Measurements from ENCODE around the gene CHP1. TPM values are rescaled to one million over a fixed set of nuclear protein-coding genes. Genes with fewer than 3 reads are reported as not detected.

CHP1 gene
- total and polyA plus RNA-seq, 2 donors (not counting 1 experiment from before 2014, with no cell fraction given) = 14.2 to 39.9 TPM

DNA sequence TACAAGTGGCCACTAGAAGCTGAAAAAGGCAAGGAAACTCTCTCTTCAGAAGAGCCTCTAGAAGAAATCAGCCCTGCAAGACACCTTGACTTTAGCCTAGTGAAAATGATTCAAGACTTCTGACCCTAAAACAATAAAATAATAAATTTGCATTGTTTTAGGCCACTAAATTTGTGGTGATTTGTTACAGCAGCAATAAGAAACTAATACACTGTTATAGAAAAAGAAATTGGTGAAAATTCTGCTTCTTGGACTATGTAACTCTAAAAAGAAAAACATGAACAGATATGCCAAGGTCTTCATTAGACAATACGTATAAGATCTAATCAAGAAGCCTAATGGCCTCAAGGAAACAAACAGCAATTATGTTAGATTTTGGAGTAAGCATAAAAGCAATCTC is 36.6 kb upstream of the CHP1 start:
- Histone ChIP-seq H3K27ac (ENCODE audit: low read length in 2 of 2) (no peak overlapping the region), H3K27me3 (replicated peaks in 1 of 4; ENCODE audit: control extremely low read depth in 1 of 4, control insufficient read depth in 3 of 4, insufficient read depth in 4 of 4, low read length in 3 of 4) (no peaks in the 10 kb centered on the region), H3K9me3 (ENCODE audit: control extremely low read depth in 1 of 3, control insufficient read depth in 2 of 3, insufficient read depth in 1 of 3, low read length in 2 of 3) (no peaks in the 10 kb centered on the region), H3K4me2 (replicated peaks; ENCODE audit: low read depth, low read length, poor library complexity, severe bottlenecking) (no peak overlapping the region), H3K4me3 (ENCODE audit: control extremely low read depth in 1 of 5, extremely low read depth in 1 of 5, insufficient read depth in 1 of 5, low read depth in 2 of 5, low read length in 4 of 5) (no peak overlapping the region), H4K20me1 (ENCODE audit: control insufficient read depth, insufficient read depth, low read length, poor library complexity, severe bottlenecking) (no peaks in the 10 kb centered on the region), H3K36me3 (replicated peaks in 1 of 2; ENCODE audit: control extremely low read depth in 1 of 2, control insufficient read depth in 1 of 2, extremely low read depth in 1 of 2, insufficient read depth in 2 of 2, low read length in 1 of 2) (no peaks in the 10 kb centered on the region), H3K4me1 (ENCODE audit: control insufficient read depth in 2 of 2, insufficient read depth in 2 of 2, low read length in 2 of 2) (no peaks in the 10 kb centered on the region), H2AFZ (ENCODE audit: insufficient read depth, low read depth, low read length, poor library complexity, severe bottlenecking) (no peak overlapping the region), H3K79me2 (ENCODE audit: control insufficient read depth, insufficient read depth, low read length) (no peaks in the 10 kb centered on the region), H3K9ac (ENCODE audit: low read length) (no peak overlapping the region)
- Mint-ChIP-seq H3K4me3 (no peak overlapping the region), H3K27me3 (no peaks in the 10 kb centered on the region), H3K9me3 (ENCODE audit: insufficient read depth) (no peaks in the 10 kb centered on the region), H3K27ac (no peak overlapping the region), H3K4me1 (no peaks in the 10 kb centered on the region)
- intact Hi-C loops (cut with micrococcal nuclease) = no loop called here
- ChIA-PET CTCF (interaction anchor here (1.9 kb wide), 1 partner anchor 9 kb away, joined by 8 read pairs; no protein-coding TSS in a partner anchor), POLR2A (no interaction called here)
- TF ChIP-seq, protein P1, sequence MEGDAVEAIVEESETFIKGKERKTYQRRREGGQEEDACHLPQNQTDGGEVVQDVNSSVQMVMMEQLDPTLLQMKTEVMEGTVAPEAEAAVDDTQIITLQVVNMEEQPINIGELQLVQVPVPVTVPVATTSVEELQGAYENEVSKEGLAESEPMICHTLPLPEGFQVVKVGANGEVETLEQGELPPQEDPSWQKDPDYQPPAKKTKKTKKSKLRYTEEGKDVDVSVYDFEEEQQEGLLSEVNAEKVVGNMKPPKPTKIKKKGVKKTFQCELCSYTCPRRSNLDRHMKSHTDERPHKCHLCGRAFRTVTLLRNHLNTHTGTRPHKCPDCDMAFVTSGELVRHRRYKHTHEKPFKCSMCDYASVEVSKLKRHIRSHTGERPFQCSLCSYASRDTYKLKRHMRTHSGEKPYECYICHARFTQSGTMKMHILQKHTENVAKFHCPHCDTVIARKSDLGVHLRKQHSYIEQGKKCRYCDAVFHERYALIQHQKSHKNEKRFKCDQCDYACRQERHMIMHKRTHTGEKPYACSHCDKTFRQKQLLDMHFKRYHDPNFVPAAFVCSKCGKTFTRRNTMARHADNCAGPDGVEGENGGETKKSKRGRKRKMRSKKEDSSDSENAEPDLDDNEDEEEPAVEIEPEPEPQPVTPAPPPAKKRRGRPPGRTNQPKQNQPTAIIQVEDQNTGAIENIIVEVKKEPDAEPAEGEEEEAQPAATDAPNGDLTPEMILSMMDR (IDR thresholded peaks at IDR 0.05) = no peak
- TF ChIP-seq EZH2 (IDR thresholded peaks at IDR 0.05; ENCODE audit: borderline replicate concordance, insufficient read depth, low read depth, low read length, poor library complexity, severe bottlenecking) = no peak
- no CpG with 5 or more reads among the region's 1 CpG for WGBS (ENCODE audit: insufficient coverage)
- ATAC-seq (ENCODE audit: low read depth) = no peak
- DNase-seq = no peak

GRCh38 chr15:41199470-41199869 is 31.6 kb upstream of the CHP1 start:
- H3K27ac ChIP-seq (ENCODE audit: low read length in 2 of 2) = no peak overlapping the region

More at GRCh38 chr15:41199470-41199869, 31.6 kb upstream of the CHP1 start:
- Histone ChIP-seq H3K4me3 (ENCODE audit: control extremely low read depth in 1 of 5, extremely low read depth in 1 of 5, insufficient read depth in 1 of 5, low read depth in 2 of 5, low read length in 4 of 5) (no peak overlapping the region), H3K9me3 (ENCODE audit: control extremely low read depth in 1 of 3, control insufficient read depth in 2 of 3, insufficient read depth in 1 of 3, low read length in 2 of 3) (no peaks in the 10 kb centered on the region), H3K9ac (ENCODE audit: low read length) (no peak overlapping the region), H2AFZ (ENCODE audit: insufficient read depth, low read depth, low read length, poor library complexity, severe bottlenecking) (no peak overlapping the region), H4K20me1 (ENCODE audit: control insufficient read depth, insufficient read depth, low read length, poor library complexity, severe bottlenecking) (no peaks in the 10 kb centered on the region), H3K79me2 (ENCODE audit: control insufficient read depth, insufficient read depth, low read length) (no peaks in the 10 kb centered on the region), H3K4me1 (ENCODE audit: control insufficient read depth in 2 of 2, insufficient read depth in 2 of 2, low read length in 2 of 2) (no peaks in the 10 kb centered on the region), H3K4me2 (replicated peaks; ENCODE audit: low read depth, low read length, poor library complexity, severe bottlenecking) (no peak overlapping the region), H3K36me3 (replicated peaks in 1 of 2; ENCODE audit: control extremely low read depth in 1 of 2, control insufficient read depth in 1 of 2, extremely low read depth in 1 of 2, insufficient read depth in 2 of 2, low read length in 1 of 2) (no peaks in the 10 kb centered on the region), H3K27me3 (replicated peaks in 1 of 4; ENCODE audit: control extremely low read depth in 1 of 4, control insufficient read depth in 3 of 4, insufficient read depth in 4 of 4, low read length in 3 of 4) (no peaks in the 10 kb centered on the region)
- Mint-ChIP-seq H3K9me3 (ENCODE audit: insufficient read depth) (no peaks in the 10 kb centered on the region), H3K4me3 (no peak overlapping the region), H3K27ac (no peak overlapping the region), H3K27me3 (peaks cover 3% of the 10 kb centered on the region), H3K4me1 (no peaks in the 10 kb centered on the region)
- CTCF ChIA-PET = no interaction called here
- TF ChIP-seq, protein P1 (IDR thresholded peaks at IDR 0.05) = no peak
- TF ChIP-seq EZH2 (IDR thresholded peaks at IDR 0.05; ENCODE audit: borderline replicate concordance, insufficient read depth, low read depth, low read length, poor library complexity, severe bottlenecking) = no peak
- POLR2A ChIA-PET = no interaction called here
- DNase-seq (no peak), ATAC-seq (ENCODE audit: low read depth) (no peak)
- intact Hi-C loops (cut with micrococcal nuclease) = no loop called here
